D721Med (cell line): ENCODE measurements around the gene FAM13C.
A peak's percentile ranks its signal among the peaks of the same experiment; 100 is the strongest.
"Not testable (repeated sequence)": the region's sequence is repeated elsewhere in the genome, so short reads cannot be mapped to it uniquely, and the experiment has no call there.

Experiments used
- DNase-seq: peaks from one replicate; pipeline ENCODE4 v3.0.0; 2011; ENCODE audit warnings: low spot score; ENCODE audit not compliant: insufficient read length
- FAIRE-seq: peaks from 2 replicates; lab custom pipeline; 2011; peaks lifted over from hg19 to GRCh38; lab: Jason Lieb, UNC
- CTCF ChIP-seq: IDR thresholded peaks from 2 replicates; pipeline ENCODE4 v1.5.1; 2012; ENCODE audit warnings: mild to moderate bottlenecking, control low read depth; ENCODE audit not compliant: insufficient read depth; ENCODE audit errors: missing control alignments

The FAM13C gene

DNA sequence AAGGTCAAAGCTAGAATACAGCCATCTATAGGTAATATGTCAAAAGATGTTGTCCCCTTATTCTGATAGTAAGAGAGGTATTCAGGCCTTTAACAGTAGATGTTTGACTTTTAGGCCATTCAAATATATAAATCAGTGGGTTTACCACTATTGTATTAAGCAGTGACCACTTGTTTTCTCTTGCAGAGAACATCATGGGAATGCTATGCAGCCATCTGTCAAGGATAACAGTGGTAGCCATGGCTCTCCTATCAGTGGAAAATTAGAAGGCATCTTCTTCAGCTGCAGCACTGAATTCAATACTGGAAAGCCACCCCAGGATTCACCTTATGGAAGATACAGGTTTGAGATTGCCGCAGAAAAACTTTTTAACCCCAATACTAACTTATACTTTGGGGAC is 117.5 kb downstream of the FAM13C start:
- FAIRE-seq (no peak), DNase-seq (no peak)
- no peak for TF ChIP-seq CTCF

- no peak for FAIRE-seq
- no peak for TF ChIP-seq CTCF
- no peak for DNase-seq
Observed at GRCh38 chr10:59243611-59244195, 118.6 kb downstream of the FAM13C start.

GRCh38 chr10:59242991-59243390 is 119.4 kb downstream of the FAM13C start:
- no peak for FAIRE-seq
- no peak for DNase-seq
- no peak for TF ChIP-seq CTCF

- DNase-seq (no peak), FAIRE-seq (no peak)
- no peak for TF ChIP-seq CTCF
Observed at GRCh38 chr10:59242057-59242456, 120.3 kb downstream of the FAM13C start.

DNA sequence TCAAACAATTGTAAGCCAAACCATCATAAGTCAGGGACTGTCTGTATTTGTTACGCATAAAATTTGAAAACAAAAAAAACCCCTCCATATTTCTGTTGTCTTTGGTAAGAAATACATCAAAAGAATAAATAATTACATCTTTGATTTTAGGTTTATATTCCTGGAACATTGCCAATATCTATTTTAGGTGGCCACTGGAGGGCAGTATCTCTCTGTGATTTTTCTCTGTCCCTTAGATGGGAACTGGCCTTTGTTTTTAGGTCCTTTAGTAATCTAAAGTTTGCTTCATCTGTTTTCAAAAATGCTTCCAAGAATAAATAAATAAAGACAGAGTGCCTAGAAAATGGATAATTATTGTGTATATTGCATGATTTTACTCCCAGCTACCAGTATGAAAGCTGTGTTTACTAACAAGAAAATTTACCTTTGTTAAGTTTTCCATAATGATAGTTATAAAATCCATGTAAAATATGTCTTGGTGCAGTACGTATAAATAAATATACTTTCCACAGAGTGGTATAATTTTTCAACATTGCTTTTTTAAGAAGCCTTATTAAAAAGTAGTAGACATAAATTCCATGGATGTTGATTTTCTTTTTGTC is 121.7 kb downstream of the FAM13C start:
- peak; percentile 48 for FAIRE-seq
- DNase-seq = no peak
- peak; percentile 59 for TF ChIP-seq CTCF

GRCh38 chr10:59239108-59239507 is 123.2 kb downstream of the FAM13C start:
- not testable (repeated sequence) for DNase-seq
- FAIRE-seq = peak; percentile 6

GRCh38 chr10:59237775-59238174 is 124.6 kb downstream of the FAM13C start:
- FAIRE-seq = no peak
- no peak for TF ChIP-seq CTCF

More at GRCh38 chr10:59237775-59238174, 124.6 kb downstream of the FAM13C start:
- no peak for DNase-seq
